Endothelial cell of umbilical vein (primary cell): ENCODE measurements around the gene ALG12. TPM values are rescaled to one million over a fixed set of nuclear protein-coding genes. Genes with fewer than 3 reads are reported as not detected.

Source experiments
- BruUV-seq: library from RNA; stranded (reverse); fragments of 400-500 nt; replicated peaks from 2 replicates; lab custom pipeline; 2021; lab: Mats Ljungman, UMichigan
- CTCF ChIA-PET: fragments of 300-600, 350-600 bp; sonication (Branson Sonifier 250); formaldehyde crosslinking; loops from one replicate; lab custom pipeline; 2021; ENCODE audit warnings: antibody characterized with exemption, inconsistent platforms; lab: Charles Lee
- POLR2A ChIA-PET: fragments of 300-600, 350-600 bp; sonication (Branson Sonifier 250); formaldehyde crosslinking; loops from one replicate; lab custom pipeline; 2021; ENCODE audit warnings: antibody characterized with exemption, inconsistent platforms; lab: Charles Lee
- DNase-seq: peaks from one replicate; pipeline ENCODE4 v3.0.0-alpha.2; 2011; ENCODE audit warnings: low read depth, low spot score
- FAIRE-seq: peaks from 2 replicates; lab custom pipeline; 2011; peaks lifted over from hg19 to GRCh38; lab: Jason Lieb, UNC
- H2AFZ ChIP-seq: 2 replicates; pipeline ENCODE4 v1.6.0; 2012; ENCODE audit warnings: low read depth, low read length, control low read depth, inconsistent platforms
- H3K27ac ChIP-seq: 2 replicates; pipeline ENCODE4 v1.5.1; 2011; ENCODE audit warnings: low read depth, mild to moderate bottlenecking, control low read depth, low read length, moderate library complexity; ENCODE audit not compliant: insufficient read depth
- H3K27me3 ChIP-seq, 2 experiments: 2 replicates each; pipeline versions ENCODE4 v1.6.0 to v1.6.1; 2011; ENCODE audit warnings: low read length in 2 of 2, mixed read lengths in 1 of 2; ENCODE audit not compliant: control insufficient read depth in 2 of 2, insufficient read depth in 2 of 2
- H3K36me3 ChIP-seq, 2 experiments: 2 replicates in 1 of 2; 3 replicates in 1 of 2; pipeline ENCODE4 v1.5.1; 2011; ENCODE audit warnings: low read length in 2 of 2, mild to moderate bottlenecking in 1 of 2, moderate library complexity in 1 of 2; ENCODE audit not compliant: control insufficient read depth in 2 of 2, insufficient read depth in 2 of 2; ENCODE audit errors: extremely low read depth in 1 of 2
- H3K4me1 ChIP-seq: 3 replicates; pipeline ENCODE4 v1.5.1; 2011; ENCODE audit warnings: mild to moderate bottlenecking, low read length; ENCODE audit not compliant: control insufficient read depth, insufficient read depth; ENCODE audit errors: extremely low read depth
- H3K4me2 ChIP-seq: 2 replicates; pipeline ENCODE4 v1.6.1; 2011; ENCODE audit warnings: low read length, control low read depth, mixed read lengths; ENCODE audit not compliant: insufficient read depth
- H3K4me3 ChIP-seq, 3 experiments: fragments of 200-600 bp in 1 of 3; sonication (generic), shearing (Covaris generic) in 1 of 3; replicated peaks in 1 of 3; 2 replicates each; pipeline ENCODE4 v1.5.1; 2011 to 2016; ENCODE audit warnings: control low read depth in 3 of 3, low read length in 3 of 3, mild to moderate bottlenecking in 2 of 3, inconsistent platforms in 1 of 3, low read depth in 1 of 3, moderate library complexity in 1 of 3; ENCODE audit not compliant: insufficient read depth in 1 of 3
- H3K79me2 ChIP-seq: 2 replicates; pipeline ENCODE4 v1.6.0; 2012; ENCODE audit warnings: low read length, inconsistent platforms; ENCODE audit not compliant: control insufficient read depth, insufficient read depth
- H3K9ac ChIP-seq: replicated peaks from 2 replicates; pipeline ENCODE3; 2011; ENCODE audit warnings: low read length, control low read depth; ENCODE audit not compliant: insufficient read depth; ENCODE audit errors: extremely low read depth
- H3K9me1 ChIP-seq: replicated peaks from 3 replicates; pipeline ENCODE4 v1.6.0; 2011; ENCODE audit warnings: mild to moderate bottlenecking, low read length; ENCODE audit not compliant: control insufficient read depth, insufficient read depth; ENCODE audit errors: extremely low read depth
- H3K9me3 ChIP-seq: replicated peaks from 2 replicates; pipeline ENCODE4 v1.5.1; 2012; ENCODE audit warnings: low read length, inconsistent platforms; ENCODE audit not compliant: control insufficient read depth, insufficient read depth
- H4K20me1 ChIP-seq: replicated peaks from 2 replicates; pipeline ENCODE3; 2011; ENCODE audit warnings: mild to moderate bottlenecking, low read length; ENCODE audit not compliant: control insufficient read depth, insufficient read depth; ENCODE audit errors: extremely low read depth
- CTCF ChIP-seq, 2 donors: IDR thresholded peaks; 1 replicate in 1 of 2; 2 replicates in 1 of 2; pipeline ENCODE4 v1.5.1; 2011; ENCODE audit warnings: low read length in 2 of 2, mild to moderate bottlenecking in 2 of 2, moderate library complexity in 2 of 2, control low read depth in 1 of 2, inconsistent platforms in 1 of 2, low read depth in 1 of 2; ENCODE audit not compliant: insufficient read depth in 1 of 2; ENCODE audit errors: extremely low read depth in 1 of 2
- EZH2 ChIP-seq: IDR thresholded peaks from 2 replicates; pipeline ENCODE4 v1.6.1; 2012; ENCODE audit warnings: borderline replicate concordance, low read depth, mild to moderate bottlenecking, moderate library complexity, low read length, inconsistent platforms; ENCODE audit not compliant: severe bottlenecking
- POLR2AphosphoS5 ChIP-seq: IDR thresholded peaks from 2 replicates; pipeline ENCODE4 v1.6.1; 2012; ENCODE audit warnings: low read depth, mild to moderate bottlenecking, control low read depth, low read length, moderate library complexity; ENCODE audit not compliant: insufficient read depth
- dilution Hi-C: fragments of 300-500 bp; cut with MboI; formaldehyde crosslinking; loops from one replicate; pipeline ENCODE4 v1.15.0; 2019; ENCODE audit warnings: low sequenced_read_pairs; ENCODE audit not compliant: extremely low pct_ligation_motif_present
- intact Hi-C: fragments of 100-400 bp; cut with micrococcal nuclease; formaldehyde crosslinking; loops from one replicate; pipeline ENCODE4 v1.10.0; 2022
- polyA plus RNA-seq, 4 experiments: library from polyadenylated mRNA; depleted of rRNA in 3 of 4; stranded (reverse) in 3 of 4; unstranded in 1 of 4; fragments of >200 nt; gene quantifications; 2 replicates each; pipeline versions ENCODE4 v1.2.1 to v1.2.3, GENCODE V29; 2011 to 2012; ENCODE audit warnings: missing spikeins in 1 of 4
- total RNA-seq: library from RNA; stranded (reverse); gene quantifications from 2 replicates; pipeline ENCODE4 v1.2.3, GENCODE V29; 2021

Gene ALG12
- total and polyA plus RNA-seq, 2 donors (not counting 3 experiments of a cell fraction or from before 2014, with no cell fraction given), result 14.6 to 18.0 TPM

GRCh38 chr22:49966041-49966773 is 48.0 kb upstream of the ALG12 start:
- H3K9me1 ChIP-seq, result no peaks in the 10 kb centered on the region
- H4K20me1 ChIP-seq, result no peaks in the 10 kb centered on the region
- no peak overlapping the region for H3K4me2 ChIP-seq
- FAIRE-seq, result no peak
- BruUV-seq, result no TSS peak
- intact Hi-C loops (no loop called here), dilution Hi-C loops (no loop called here)
- no peaks in the 10 kb centered on the region for H3K27me3 ChIP-seq
- H3K36me3 ChIP-seq, result peaks cover 19 to 34% of the 10 kb centered on the region in 2 experiments
- ChIA-PET POLR2A (interaction anchor here (1.0 kb wide), 1 partner anchor 27 kb away, joined by 3 read pairs; no protein-coding TSS in a partner anchor), CTCF (interaction anchor here (0.9 to 3.0 kb wide), 4 partner anchors 17 to 64 kb away, joined by 3 to 10 read pairs (median 6); partner anchors contain the start of genes ALG12 and CRELD2)
- H3K4me3 ChIP-seq, result no peak overlapping the region
- peaks cover 18% of the 10 kb centered on the region for H3K4me1 ChIP-seq
- no peaks in the 10 kb centered on the region for H3K9me3 ChIP-seq
- H3K27ac ChIP-seq, result no peak overlapping the region
- no peak for TF ChIP-seq CTCF (IDR thresholded peaks at IDR 0.05; ENCODE audit: extremely low read depth in 1 of 2, insufficient read depth in 1 of 2, low read depth in 1 of 2, low read length in 2 of 2)
- TF ChIP-seq POLR2AphosphoS5, result peak; percentile 27
- no peak for TF ChIP-seq EZH2
- no peak overlapping the region for H2AFZ ChIP-seq
- H3K9ac ChIP-seq, result no peak overlapping the region
- H3K79me2 ChIP-seq, result peaks cover 41% of the 10 kb centered on the region
- DNase-seq, result no peak
